SK-N-SH treated with all-trans-retinoic acid at 6 μM for 48 hours (cell line): ENCODE data around the gene PINK1.

ENCODE experiments used
- ATAC-seq: fragments of 200-7000 bp; cut with Tn5 transposase; 3 replicates; pipeline ENCODE4 v1.9.1; 2020; ENCODE audit warnings: mild to moderate bottlenecking, moderate library complexity
- ARNTL ChIP-seq: fragments of 450-650 bp; formaldehyde crosslinking; IDR thresholded peaks from 2 replicates; pipeline ENCODE4 v1.5.0; 2020; ENCODE audit warnings: low read depth, mild to moderate bottlenecking, moderate library complexity, borderline replicate concordance
- BACH2 ChIP-seq: fragments of 250-450 bp; sonication (Bioruptor Pico); IDR thresholded peaks from 2 replicates; pipeline ENCODE4 v1.9.0; 2021; ENCODE audit warnings: mild to moderate bottlenecking, borderline replicate concordance
- CSDC2 ChIP-seq: fragments of 250-450 bp; sonication (Bioruptor Pico); IDR thresholded peaks from 2 replicates; pipeline ENCODE4 v1.5.0; 2020; ENCODE audit warnings: mild to moderate bottlenecking, moderate library complexity
- ESRRG ChIP-seq: fragments of 250-450 bp; sonication (Bioruptor Pico); IDR thresholded peaks from 2 replicates; pipeline ENCODE4 v1.6.1; 2021; ENCODE audit warnings: mild to moderate bottlenecking
- ISL1 ChIP-seq: fragments of 250-450 bp; sonication (Bioruptor Pico); IDR thresholded peaks from 2 replicates; pipeline ENCODE4 v2.1.2; 2022; ENCODE audit warnings: mild to moderate bottlenecking, moderate library complexity
- OSR1 ChIP-seq: fragments of 250-450 bp; sonication (Bioruptor Pico); IDR thresholded peaks from 2 replicates; pipeline ENCODE4 v1.8.0; 2022; ENCODE audit warnings: moderate library complexity, mild to moderate bottlenecking, inconsistent platforms
- POU6F1 ChIP-seq: fragments of 250-450 bp; sonication (Bioruptor Pico); IDR thresholded peaks from 2 replicates; pipeline ENCODE4 v1.8.0; 2021; ENCODE audit warnings: low read depth, mild to moderate bottlenecking, moderate library complexity, borderline replicate concordance
- PPARA ChIP-seq: fragments of 250-450 bp; sonication (Bioruptor Pico); IDR thresholded peaks from 2 replicates; pipeline ENCODE4 v1.5.0; 2020; ENCODE audit warnings: mild to moderate bottlenecking, borderline replicate concordance
- RARB ChIP-seq: fragments of 250-450 bp; sonication (Bioruptor Pico); IDR thresholded peaks from 2 replicates; pipeline ENCODE4 v1.8.0; 2021; ENCODE audit warnings: mild to moderate bottlenecking, moderate library complexity
- SNAI2 ChIP-seq: fragments of 250-450 bp; sonication (Bioruptor Pico); IDR thresholded peaks from 2 replicates; pipeline ENCODE4 v1.5.0; 2020; ENCODE audit warnings: mild to moderate bottlenecking, moderate library complexity
- TSHZ2 ChIP-seq: fragments of 250-450 bp; sonication (Bioruptor Pico); IDR thresholded peaks from 2 replicates; pipeline ENCODE4 v1.5.0; 2020; ENCODE audit warnings: mild to moderate bottlenecking, moderate library complexity
- ZC3H10 ChIP-seq: fragments of 250-450 bp; sonication (Bioruptor Pico); IDR thresholded peaks from 2 replicates; pipeline ENCODE4 v1.5.1; 2021; ENCODE audit warnings: mild to moderate bottlenecking, moderate library complexity
- ZFP3 ChIP-seq: fragments of 250-450 bp; sonication (Bioruptor Pico); IDR thresholded peaks from 2 replicates; pipeline ENCODE4 v1.5.0; 2020; ENCODE audit warnings: mild to moderate bottlenecking, moderate library complexity
- ZFP30 ChIP-seq: fragments of 450-650 bp; formaldehyde crosslinking; IDR thresholded peaks from 2 replicates; pipeline ENCODE4 v1.5.0; 2022; ENCODE audit warnings: mild to moderate bottlenecking, moderate library complexity
- ZNF565 ChIP-seq: fragments of 450-650 bp; formaldehyde crosslinking; conservative IDR thresholded peaks from 2 replicates; pipeline ENCODE4 v1.5.0; 2020; ENCODE audit warnings: low read depth, mild to moderate bottlenecking, moderate library complexity
- ZNF70 ChIP-seq: fragments of 450-650 bp; formaldehyde crosslinking; IDR thresholded peaks from 2 replicates; pipeline ENCODE4 v1.5.0; 2020; ENCODE audit warnings: mild to moderate bottlenecking, moderate library complexity
- ZNF8 ChIP-seq: fragments of 450-650 bp; formaldehyde crosslinking; IDR thresholded peaks from 2 replicates; pipeline ENCODE4 v1.5.0; 2020; ENCODE audit warnings: mild to moderate bottlenecking, moderate library complexity
- TF ChIP-seq, protein P1 (sequence below): fragments of 250-450 bp; sonication (Bioruptor Pico); IDR thresholded peaks from 2 replicates; pipeline ENCODE4 v1.5.1; 2020; ENCODE audit warnings: low read depth, mild to moderate bottlenecking, moderate library complexity
- TF ChIP-seq, protein P2 (sequence below): fragments of 250-450 bp; sonication (Bioruptor Pico); IDR thresholded peaks from 2 replicates; pipeline ENCODE4 v1.8.0; 2020; ENCODE audit warnings: mild to moderate bottlenecking, moderate library complexity, borderline replicate concordance

The PINK1 gene

DNA sequence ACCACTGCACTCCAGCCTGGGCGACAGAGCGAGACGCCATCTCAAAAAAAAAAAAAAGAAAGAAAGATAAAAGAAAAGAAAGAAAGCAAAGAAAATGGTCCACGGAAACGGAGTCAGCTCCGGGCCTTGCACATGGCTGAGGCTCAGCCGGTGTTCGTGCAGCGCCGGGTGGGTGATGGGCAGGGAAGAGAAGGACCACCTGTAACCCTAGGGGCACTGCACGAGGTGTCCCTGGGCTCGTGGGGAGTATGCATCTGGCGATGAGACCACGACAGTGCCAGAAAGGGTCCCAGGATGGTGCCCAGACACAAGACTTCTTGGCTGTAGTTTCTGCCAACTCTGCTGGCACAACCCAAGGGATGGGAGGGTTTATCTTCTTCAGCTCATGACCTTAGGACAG lies 38.5 kb upstream of the PINK1 start:
- ATAC-seq = no peak
- TF ChIP-seq ZNF565 (CRISPR knock-in tag) = no peak
- TF ChIP-seq ZFP3 (CRISPR knock-in tag) = no peak
- TF ChIP-seq, protein P1, sequence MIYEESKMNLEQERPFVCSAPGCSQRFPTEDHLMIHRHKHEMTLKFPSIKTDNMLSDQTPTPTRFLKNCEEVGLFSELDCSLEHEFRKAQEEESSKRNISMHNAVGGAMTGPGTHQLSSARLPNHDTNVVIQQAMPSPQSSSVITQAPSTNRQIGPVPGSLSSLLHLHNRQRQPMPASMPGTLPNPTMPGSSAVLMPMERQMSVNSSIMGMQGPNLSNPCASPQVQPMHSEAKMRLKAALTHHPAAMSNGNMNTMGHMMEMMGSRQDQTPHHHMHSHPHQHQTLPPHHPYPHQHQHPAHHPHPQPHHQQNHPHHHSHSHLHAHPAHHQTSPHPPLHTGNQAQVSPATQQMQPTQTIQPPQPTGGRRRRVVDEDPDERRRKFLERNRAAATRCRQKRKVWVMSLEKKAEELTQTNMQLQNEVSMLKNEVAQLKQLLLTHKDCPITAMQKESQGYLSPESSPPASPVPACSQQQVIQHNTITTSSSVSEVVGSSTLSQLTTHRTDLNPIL (CRISPR knock-in tag) = no peak
- TF ChIP-seq ZNF70 = no peak
- no peak for TF ChIP-seq ESRRG
- TF ChIP-seq PPARA (CRISPR knock-in tag) = no peak
- TF ChIP-seq RARB (CRISPR knock-in tag) = no peak
- TF ChIP-seq, all 23 proteins: peak for 0

DNA sequence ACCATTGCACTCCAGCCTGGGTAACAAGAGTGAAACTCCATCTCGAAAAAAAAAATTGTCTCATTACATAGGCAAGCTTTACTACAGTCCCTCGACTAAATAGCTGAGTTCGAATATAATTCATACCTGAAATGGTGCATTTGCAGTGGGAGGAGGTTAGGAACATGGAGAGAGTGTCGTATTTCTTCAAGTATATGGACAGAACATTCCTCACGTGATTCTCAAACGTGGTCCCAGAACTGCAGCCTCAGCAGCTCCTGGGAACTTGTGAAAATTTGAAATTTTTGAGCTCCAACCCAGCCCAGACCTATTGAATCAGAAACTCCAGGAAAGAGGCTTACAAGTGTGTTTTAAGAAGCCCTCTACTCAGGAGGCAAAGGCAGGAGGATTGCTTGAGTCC lies 37.2 kb upstream of the PINK1 start:
- TF ChIP-seq ISL1 (CRISPR knock-in tag) = no peak
- no peak for TF ChIP-seq OSR1 (CRISPR knock-in tag)
- ATAC-seq = no peak

DNA sequence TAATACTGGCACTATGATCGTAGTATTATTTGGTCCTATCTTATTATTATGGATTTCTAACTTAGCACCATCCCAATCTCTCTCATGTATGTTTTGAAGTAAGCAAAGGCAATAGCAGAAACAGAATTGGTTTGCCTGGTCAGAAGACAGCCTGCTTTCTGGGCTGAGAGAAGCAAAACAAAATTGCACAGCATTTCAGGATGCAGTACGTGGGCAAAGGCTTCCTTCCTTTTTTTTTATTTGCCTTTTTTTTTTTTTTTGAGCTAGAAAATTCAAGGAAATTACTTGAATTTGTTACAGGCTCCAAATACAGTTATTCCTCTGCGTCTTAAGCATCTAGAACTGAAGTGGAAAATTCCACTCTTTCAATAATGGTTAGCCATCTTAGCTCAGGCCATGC lies 35.6 kb upstream of the PINK1 start:
- TF ChIP-seq TSHZ2 (CRISPR knock-in tag) (no peak), ZNF565 (CRISPR knock-in tag) (no peak)
- no peak for ATAC-seq

GRCh38 chr1:20600156-20600555 lies 33.1 kb upstream of the PINK1 start:
- TF ChIP-seq, protein P1 (CRISPR knock-in tag) = no peak
- TF ChIP-seq ESRRG = no peak
- no peak for TF ChIP-seq ZFP3 (CRISPR knock-in tag)
- TF ChIP-seq, protein P2, sequence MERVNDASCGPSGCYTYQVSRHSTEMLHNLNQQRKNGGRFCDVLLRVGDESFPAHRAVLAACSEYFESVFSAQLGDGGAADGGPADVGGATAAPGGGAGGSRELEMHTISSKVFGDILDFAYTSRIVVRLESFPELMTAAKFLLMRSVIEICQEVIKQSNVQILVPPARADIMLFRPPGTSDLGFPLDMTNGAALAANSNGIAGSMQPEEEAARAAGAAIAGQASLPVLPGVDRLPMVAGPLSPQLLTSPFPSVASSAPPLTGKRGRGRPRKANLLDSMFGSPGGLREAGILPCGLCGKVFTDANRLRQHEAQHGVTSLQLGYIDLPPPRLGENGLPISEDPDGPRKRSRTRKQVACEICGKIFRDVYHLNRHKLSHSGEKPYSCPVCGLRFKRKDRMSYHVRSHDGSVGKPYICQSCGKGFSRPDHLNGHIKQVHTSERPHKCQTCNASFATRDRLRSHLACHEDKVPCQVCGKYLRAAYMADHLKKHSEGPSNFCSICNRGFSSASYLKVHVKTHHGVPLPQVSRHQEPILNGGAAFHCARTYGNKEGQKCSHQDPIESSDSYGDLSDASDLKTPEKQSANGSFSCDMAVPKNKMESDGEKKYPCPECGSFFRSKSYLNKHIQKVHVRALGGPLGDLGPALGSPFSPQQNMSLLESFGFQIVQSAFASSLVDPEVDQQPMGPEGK = no peak
- TF ChIP-seq ISL1 (CRISPR knock-in tag) = no peak
- TF ChIP-seq ZFP30 (CRISPR knock-in tag) = no peak
- TF ChIP-seq CSDC2 (CRISPR knock-in tag) = no peak
- TF ChIP-seq POU6F1 (CRISPR knock-in tag) = no peak
- no peak for TF ChIP-seq ZNF70
- no peak for TF ChIP-seq ZC3H10 (CRISPR knock-in tag)
- TF ChIP-seq ZNF8 (CRISPR knock-in tag) = no peak
- TF ChIP-seq ARNTL (CRISPR knock-in tag) = no peak
- no peak for TF ChIP-seq TSHZ2 (CRISPR knock-in tag)
- TF ChIP-seq PPARA (CRISPR knock-in tag) = no peak
- TF ChIP-seq BACH2 (CRISPR knock-in tag) = no peak
- TF ChIP-seq ZNF565 (CRISPR knock-in tag) = no peak
- TF ChIP-seq SNAI2 (CRISPR knock-in tag) = no peak
- TF ChIP-seq OSR1 (CRISPR knock-in tag) = no peak
- no peak for ATAC-seq
